Loucy (cell line): Measurements from ENCODE around the gene GFRA1.
A peak's percentile ranks its signal among the peaks of the same experiment; 100 is the strongest.

Source experiments
- H2AFZ ChIP-seq: fragments of 200-600 bp; sonication (generic); 2 replicates; pipeline ENCODE4 v1.6.0; 2016; ENCODE audit warnings: antibody characterized with exemption, mild to moderate bottlenecking, low read length, moderate library complexity
- H3F3A ChIP-seq: fragments of 200-600 bp; 2 replicates; pipeline ENCODE4 v1.6.0; 2016; ENCODE audit warnings: antibody characterized with exemption, low read depth, mild to moderate bottlenecking
- H3K27me3 ChIP-seq: fragments of 200-600 bp; sonication (generic); 2 replicates; pipeline ENCODE4 v1.6.1; 2014; ENCODE audit warnings: low read length, mild to moderate bottlenecking; ENCODE audit not compliant: insufficient read depth, poor library complexity, severe bottlenecking
- H3K36me3 ChIP-seq: fragments of 200-600 bp; sonication (generic); 2 replicates; pipeline ENCODE4 v1.6.1; 2016; ENCODE audit warnings: low read length; ENCODE audit not compliant: insufficient read depth
- H3K4me1 ChIP-seq: fragments of 200-600 bp; sonication (generic); 2 replicates; pipeline ENCODE4 v1.5.1; 2014; ENCODE audit warnings: low read length, mild to moderate bottlenecking; ENCODE audit not compliant: insufficient read depth, poor library complexity, severe bottlenecking
- H3K4me2 ChIP-seq: fragments of 200-600 bp; sonication (generic); 2 replicates; pipeline ENCODE4 v1.6.0; 2014; ENCODE audit warnings: antibody characterized with exemption, low read length, low read depth, mild to moderate bottlenecking; ENCODE audit not compliant: poor library complexity, severe bottlenecking
- H3K4me3 ChIP-seq: fragments of 200-600 bp; sonication (generic); 2 replicates; pipeline ENCODE4 v1.5.1; 2014; ENCODE audit warnings: low read length, mild to moderate bottlenecking, mixed read lengths; ENCODE audit not compliant: poor library complexity, severe bottlenecking
- H3K79me2 ChIP-seq: fragments of 200-600 bp; sonication (generic); 2 replicates; pipeline ENCODE4 v1.6.1; 2014; ENCODE audit warnings: low read length; ENCODE audit not compliant: insufficient read depth
- H3K9ac ChIP-seq: fragments of 200-600 bp; sonication (generic); 2 replicates; pipeline ENCODE4 v1.6.0; 2014; ENCODE audit warnings: mild to moderate bottlenecking, low read depth, low read length, moderate library complexity; ENCODE audit not compliant: poor library complexity, severe bottlenecking
- H3K9me2 ChIP-seq: fragments of 200-600 bp; sonication (generic); replicated peaks from 2 replicates; pipeline ENCODE4 v1.6.1; 2016; ENCODE audit warnings: low read depth, low read length, mixed read lengths
- H3K9me3 ChIP-seq: fragments of 200-600 bp; sonication (generic); 2 replicates; pipeline ENCODE4 v1.6.1; 2014; ENCODE audit warnings: mild to moderate bottlenecking, antibody characterized with exemption, low read length, low read depth; ENCODE audit not compliant: insufficient read depth
- H4K20me1 ChIP-seq: fragments of 200-600 bp; sonication (generic); 2 replicates; pipeline ENCODE4 v1.6.0; 2014; ENCODE audit warnings: antibody characterized with exemption, low read length, mild to moderate bottlenecking; ENCODE audit not compliant: insufficient read depth, poor library complexity, severe bottlenecking
- CTCF ChIP-seq: fragments of 200-600 bp; sonication (generic); conservative IDR thresholded peaks from 2 replicates; pipeline ENCODE4 v1.5.1; 2014; ENCODE audit warnings: mild to moderate bottlenecking, antibody characterized with exemption, low read length
- EZH2phosphoT487 ChIP-seq: fragments of 200-600 bp; IDR thresholded peaks from 2 replicates; pipeline ENCODE4 v1.6.1; 2018; ENCODE audit warnings: antibody characterized with exemption, mild to moderate bottlenecking, moderate library complexity, borderline replicate concordance

The GFRA1 gene

GRCh38 chr10:116026315-116026714 is 246.7 kb downstream of the GFRA1 start:
- Histone ChIP-seq H4K20me1 (no peaks in the 10 kb centered on the region), H3F3A (no peaks in the 10 kb centered on the region), H3K27me3 (no peaks in the 10 kb centered on the region), H2AFZ (no peak overlapping the region), H3K9me3 (no peaks in the 10 kb centered on the region), H3K79me2 (no peaks in the 10 kb centered on the region), H3K4me2 (no peak overlapping the region), H3K9me2 (no peaks in the 10 kb centered on the region), H3K9ac (no peak overlapping the region), H3K4me3 (no peak overlapping the region), H3K4me1 (peaks cover 4% of the 10 kb centered on the region), H3K36me3 (no peaks in the 10 kb centered on the region)
- TF ChIP-seq EZH2phosphoT487 = no peak
- peak; percentile 61 for TF ChIP-seq CTCF

- H3K27me3 ChIP-seq = no peaks in the 10 kb centered on the region
- no peaks in the 10 kb centered on the region for H4K20me1 ChIP-seq
- H3K9me3 ChIP-seq = 0 out of 2 replicates have a peak, but pooled peaks cover 3% of the 10 kb centered on the region
- no peak overlapping the region for H3K4me3 ChIP-seq
- no peak overlapping the region for H3K9ac ChIP-seq
- H3K9me2 ChIP-seq = no peaks in the 10 kb centered on the region
- H3K36me3 ChIP-seq = no peaks in the 10 kb centered on the region
- no peak overlapping the region for H3K4me2 ChIP-seq
- no peak for TF ChIP-seq CTCF
- TF ChIP-seq EZH2phosphoT487 = no peak
- H2AFZ ChIP-seq = no peak overlapping the region
- H3K79me2 ChIP-seq = no peaks in the 10 kb centered on the region
- peaks cover 4% of the 10 kb centered on the region for H3K4me1 ChIP-seq
- H3F3A ChIP-seq = no peaks in the 10 kb centered on the region
Measured at GRCh38 chr10:116024271-116024878, 248.6 kb downstream of the GFRA1 start.

- 0 out of 2 replicates have a peak, but pooled peaks cover 3% of the 10 kb centered on the region for H3K9me3 ChIP-seq
- H4K20me1 ChIP-seq = no peaks in the 10 kb centered on the region
- no peak overlapping the region for H2AFZ ChIP-seq
- no peaks in the 10 kb centered on the region for H3K79me2 ChIP-seq
- H3K4me2 ChIP-seq = no peak overlapping the region
- peaks cover 6% of the 10 kb centered on the region for H3K4me1 ChIP-seq
- TF ChIP-seq EZH2phosphoT487 (no peak), CTCF (no peak)
- H3F3A ChIP-seq = no peaks in the 10 kb centered on the region
- H3K36me3 ChIP-seq = no peaks in the 10 kb centered on the region
- no peaks in the 10 kb centered on the region for H3K27me3 ChIP-seq
- H3K9me2 ChIP-seq = no peaks in the 10 kb centered on the region
- H3K9ac ChIP-seq = no peak overlapping the region
- no peak overlapping the region for H3K4me3 ChIP-seq
Measured at GRCh38 chr10:116017405-116017804, 255.6 kb downstream of the GFRA1 start.
